MV-4-11 (cell line): ENCODE data around the gene MACROH2A1.

ENCODE experiments used
- DNase-seq: peaks from one replicate; lab custom pipeline; 2025; lab: John Stamatoyannopoulos, UW

The MACROH2A1 gene

DNA sequence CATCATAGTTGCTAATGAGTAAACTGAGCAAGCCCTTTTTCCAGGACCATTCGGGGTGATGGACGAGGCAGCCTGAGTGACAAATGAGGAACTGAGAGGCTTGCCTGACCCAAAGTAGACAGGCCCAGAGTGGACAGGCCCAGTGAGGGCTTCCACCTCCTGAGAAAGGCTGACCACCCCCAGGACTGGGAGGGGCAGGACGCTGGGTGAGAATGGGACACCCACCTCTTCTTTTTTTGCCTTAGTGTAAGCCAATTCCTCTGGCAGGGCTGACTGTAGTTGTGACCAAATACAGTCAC lies 68.3 kb downstream of the MACROH2A1 start:
- DNase-seq, result no peak

DNA sequence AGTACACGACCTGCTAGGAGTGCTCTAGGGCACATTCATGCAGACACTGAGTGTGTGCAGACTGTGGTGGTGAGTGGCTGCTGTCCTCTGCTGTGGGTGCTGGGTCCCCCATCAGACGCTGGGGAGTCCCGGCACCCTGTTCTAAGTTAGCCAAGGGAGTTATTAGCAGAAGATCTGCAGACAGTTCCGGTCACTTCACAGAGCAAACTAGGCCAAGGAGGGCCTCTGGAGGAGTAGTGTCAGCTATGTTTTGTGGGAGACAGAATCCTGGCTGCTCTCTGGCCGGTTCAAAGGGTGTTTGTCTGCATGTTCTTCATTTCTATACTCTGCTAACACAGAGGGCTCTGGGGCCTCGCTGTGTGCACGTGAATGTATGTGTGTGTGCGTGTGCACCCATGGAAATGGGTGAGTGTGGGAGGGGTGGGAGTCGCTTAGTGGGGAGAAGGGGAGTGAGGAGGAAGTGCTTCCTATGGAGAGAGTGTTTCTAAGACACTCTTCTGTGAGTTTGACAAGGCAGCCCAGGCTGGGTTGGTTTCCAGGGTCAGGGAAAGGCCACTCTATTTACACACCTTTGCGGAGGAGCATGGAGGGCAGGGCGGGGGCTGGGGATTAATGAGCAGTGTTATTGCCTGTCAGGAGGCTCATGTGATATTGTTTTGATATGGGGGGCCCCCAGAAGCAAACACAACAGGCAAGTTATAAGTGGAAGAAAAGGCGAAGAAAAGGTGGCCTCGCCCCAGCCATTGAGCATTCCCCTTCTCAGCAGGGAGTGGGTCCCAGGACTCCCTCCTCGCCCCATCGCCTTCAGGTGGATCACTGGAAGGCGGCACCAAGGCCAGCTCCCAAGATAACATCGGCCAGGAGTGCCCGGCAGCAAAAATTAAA lies 68.9 kb downstream of the MACROH2A1 start:
- DNase-seq, result no peak

DNA sequence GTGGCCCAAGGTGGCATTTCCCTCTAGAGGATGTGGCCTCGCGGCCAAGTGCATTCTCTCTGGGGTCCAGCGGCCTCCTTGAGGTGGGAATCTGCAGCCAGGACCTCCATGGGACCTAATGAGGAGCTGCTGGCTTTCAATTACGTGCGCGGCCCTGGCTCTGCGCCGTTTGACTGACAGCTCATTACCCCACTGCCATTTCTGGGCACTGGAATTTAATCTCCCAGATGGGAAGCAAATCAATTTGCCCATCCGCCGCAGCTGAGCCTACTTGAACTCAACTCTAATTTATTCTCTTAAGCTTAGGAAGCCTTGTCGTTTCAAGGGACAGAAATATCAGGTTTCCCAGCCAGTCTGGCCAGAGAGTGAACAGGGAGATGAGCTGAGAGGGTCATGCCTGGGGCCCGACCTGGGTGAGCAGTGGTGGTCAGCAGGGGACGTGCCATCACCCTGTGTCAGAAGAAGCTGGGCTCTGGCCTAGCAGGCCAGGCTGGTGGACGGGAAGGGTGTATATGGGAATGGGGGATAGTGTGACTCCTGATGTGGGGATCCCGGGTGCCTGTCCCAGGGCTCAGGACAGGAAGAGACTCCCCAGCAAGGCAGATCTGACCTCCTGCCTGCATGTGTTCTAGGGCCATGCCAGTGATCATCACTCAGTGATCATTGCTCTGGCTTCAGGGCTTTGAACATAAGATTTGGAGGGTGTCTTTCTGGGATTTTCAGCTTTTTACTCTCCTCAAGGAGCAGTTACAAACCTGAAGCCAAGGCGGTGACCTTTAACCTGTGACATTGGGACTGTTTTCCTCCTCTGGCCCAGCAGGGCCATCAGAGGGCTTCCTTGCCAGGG lies 69.7 kb downstream of the MACROH2A1 start:
- no peak for DNase-seq

DNA sequence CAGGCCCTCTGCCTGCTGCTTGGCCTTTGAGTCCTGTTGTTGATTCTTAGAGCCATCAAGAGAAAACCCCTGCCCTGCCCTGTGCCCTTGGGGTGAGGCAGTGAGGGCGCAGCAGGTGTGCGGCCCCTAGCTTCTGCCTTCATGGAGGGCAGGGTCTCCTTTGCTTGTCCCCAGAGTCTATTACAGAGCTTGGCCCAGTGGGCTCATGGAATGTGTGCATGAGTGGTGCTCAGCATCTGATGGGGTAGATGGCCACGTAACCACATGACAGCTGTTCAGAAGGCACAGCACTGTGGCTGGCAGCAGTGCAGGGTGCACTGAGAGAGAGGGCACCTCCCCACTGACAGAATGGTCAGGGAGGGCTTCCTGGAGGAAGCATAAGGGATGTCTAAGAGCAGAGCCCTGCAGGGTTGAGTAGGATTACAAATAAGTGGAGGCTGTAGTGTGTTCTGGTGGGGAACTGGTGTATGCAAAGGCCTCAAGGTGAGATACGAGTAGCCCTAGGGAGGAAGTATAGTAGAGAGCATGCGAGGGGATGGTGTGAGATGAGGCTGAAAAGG lies 70.8 kb downstream of the MACROH2A1 start:
- no peak for DNase-seq

DNA sequence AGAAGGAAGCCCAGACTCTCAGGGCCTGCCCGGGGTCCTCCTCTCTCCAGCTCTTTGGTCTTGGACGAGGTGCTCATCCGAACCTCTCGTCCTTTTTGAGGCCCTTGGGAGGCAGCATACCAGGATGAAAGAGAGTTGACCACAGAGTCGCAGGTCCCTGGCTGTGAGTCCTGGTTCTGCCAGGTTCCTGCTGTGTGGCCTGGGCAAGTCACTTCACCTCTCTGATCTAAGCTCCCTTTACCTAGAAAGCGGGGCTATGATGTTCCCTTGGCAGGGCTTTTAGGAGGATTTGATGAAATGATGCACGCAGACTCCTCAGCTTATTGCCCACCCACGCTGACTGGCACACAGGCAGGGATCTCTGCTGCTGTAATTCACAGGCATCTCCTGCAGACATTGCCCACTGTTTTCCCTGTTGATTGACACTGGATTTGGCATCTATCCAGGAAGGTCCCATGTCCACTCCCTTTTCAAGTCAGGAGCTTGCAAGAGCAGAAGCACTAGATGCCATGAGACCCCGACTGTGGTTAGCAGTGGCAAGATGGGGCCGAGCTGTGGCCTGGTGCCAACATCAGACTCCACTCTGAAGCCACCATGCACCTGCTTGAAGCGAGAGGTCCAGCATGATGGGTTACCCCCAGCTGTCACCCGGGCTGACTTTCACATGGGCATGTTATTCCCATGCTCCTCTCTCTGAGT lies 71.5 kb downstream of the MACROH2A1 start:
- no peak for DNase-seq

DNA sequence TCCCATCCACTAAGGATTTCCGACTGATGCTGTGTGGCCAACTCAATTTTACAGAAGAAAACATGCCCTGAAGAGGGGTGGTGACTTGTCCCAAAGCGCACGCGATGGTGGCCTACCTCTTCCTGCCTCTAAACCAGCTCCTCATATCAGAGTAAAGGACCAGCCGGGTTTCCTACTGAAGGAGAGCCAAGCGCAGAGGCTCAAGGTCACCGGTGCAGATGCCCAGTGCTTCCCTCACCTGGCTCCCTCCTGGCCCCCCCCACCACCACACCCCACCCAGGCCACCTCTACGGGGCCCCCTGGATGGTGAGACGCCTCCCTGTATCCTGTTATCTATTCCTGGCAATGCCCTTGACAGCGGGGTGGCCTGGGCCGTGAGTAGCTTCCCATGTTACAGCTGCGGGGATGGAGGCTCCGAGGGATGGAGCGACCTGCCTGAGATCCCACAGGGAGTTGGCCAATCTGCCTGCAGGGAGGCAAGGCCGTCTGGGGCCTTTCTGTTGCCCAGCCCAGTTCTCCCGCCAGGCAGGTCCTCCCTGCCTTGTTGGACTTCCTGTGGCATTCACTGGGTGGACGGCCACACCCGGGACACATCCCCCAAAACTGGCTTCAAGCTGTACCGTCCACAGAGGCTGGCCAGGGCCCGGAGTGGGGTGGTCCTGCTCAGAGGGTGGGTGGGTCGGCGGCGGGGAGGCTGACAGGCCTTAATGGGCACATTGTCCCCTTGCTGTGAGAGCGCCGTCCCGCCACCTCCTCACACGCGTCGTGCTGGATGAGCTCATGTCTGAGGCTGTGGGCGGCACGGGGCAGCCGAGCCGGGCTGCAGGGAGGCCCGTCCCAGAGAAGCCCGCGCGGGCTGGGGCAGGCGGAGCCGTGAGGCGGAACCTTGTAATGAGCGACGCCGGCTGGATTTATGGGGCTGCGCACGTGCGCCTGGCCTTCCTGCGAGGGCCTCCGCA lies 72.5 kb downstream of the MACROH2A1 start:
- no peak for DNase-seq

DNA sequence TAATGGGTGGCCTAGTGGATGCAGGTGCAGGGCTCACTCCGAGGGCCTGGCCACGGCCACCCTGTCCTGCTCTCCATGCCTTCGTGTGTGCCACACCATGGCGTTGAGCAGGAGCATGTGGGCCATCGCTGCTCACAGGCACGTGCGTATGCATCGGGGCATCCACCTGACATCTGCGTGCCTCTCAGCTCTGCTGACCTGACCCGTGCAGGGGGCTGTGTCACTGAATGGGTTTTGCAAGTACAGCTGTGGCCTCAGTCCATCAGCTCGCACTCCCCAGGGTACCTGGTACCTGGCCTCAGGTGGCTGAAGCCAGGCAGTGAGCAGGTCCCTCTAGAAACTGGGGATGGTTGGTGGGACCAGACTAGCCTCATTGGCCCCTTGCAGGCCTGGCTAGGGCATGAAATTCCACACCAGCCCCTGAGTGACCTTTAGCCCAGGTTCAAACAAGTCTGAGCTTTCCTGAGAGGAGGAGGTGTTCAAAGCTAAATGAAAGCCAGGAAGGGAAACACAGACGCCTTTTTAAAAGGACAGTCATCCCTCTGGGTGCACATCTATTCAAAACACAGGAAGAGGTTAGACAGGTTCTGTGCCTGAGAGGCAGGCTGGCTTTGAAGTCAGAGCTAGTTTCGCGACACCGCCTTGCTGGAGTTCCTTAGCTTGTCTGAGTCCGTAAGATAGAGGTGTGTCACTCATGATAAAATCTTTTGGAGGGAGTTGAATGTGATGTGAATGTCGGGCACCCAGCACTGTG lies 74.0 kb downstream of the MACROH2A1 start:
- DNase-seq, result no peak

DNA sequence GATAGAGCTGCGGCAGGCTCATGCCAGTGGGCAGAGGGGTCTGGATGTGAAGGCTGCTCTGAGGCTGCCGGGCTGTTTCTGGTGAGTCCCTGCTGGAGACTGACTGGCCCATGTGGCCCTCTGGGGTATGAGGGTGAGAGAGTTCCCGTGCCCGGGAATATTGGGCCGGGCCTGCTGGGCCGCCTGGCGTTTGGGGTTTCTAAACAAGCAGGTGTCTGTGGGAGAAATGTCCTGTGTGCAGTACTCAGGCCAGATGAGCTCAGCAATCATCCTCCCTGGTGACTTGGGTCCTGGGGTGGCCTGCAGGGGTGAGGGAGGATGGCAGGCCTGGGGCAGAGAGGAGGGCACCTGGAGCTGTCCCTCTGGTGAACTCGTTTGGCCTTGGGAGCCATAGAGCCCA lies 74.9 kb downstream of the MACROH2A1 start:
- no peak for DNase-seq

DNA sequence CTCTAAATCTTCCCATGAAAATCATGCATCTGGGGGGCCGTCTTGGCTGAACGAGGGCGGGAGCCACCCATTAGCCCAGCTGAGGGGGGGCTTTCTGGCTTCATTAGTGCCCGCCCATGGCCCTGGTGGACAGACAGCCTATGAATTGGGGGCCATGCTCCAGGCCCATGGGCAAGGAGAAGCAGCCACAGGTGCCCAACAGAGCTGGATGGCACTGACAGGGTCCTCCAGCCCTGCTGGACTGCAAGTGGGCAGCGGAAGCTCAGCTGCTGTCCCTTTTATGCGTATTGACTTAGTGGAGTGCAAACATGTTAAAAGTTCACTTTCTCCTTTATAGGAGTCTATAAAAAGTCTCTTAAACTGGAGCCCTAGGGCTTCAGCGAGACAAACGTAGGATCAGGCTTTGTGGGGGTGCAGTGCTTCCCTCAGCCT lies 75.3 kb downstream of the MACROH2A1 start:
- DNase-seq, result no peak

DNA sequence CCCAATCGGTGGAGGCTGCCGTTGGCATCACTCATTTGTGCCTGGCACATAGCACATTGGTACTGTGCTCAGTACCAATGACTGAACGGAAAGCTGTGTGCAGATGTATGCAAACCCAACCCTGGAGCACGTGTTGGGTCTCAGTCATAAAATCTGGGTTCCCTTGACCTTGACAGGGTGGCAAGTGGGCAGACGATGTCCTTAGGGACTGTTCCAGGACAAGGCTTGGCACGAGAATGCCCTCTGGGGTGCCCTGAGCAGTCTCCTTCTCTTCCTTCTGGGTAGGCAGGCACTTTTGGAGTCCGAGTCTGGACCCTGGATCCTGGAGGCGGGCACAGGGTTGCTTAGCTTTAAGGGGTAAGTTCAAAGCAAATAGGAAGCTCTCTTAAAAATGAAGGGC lies 75.8 kb downstream of the MACROH2A1 start:
- DNase-seq, result no peak

DNA sequence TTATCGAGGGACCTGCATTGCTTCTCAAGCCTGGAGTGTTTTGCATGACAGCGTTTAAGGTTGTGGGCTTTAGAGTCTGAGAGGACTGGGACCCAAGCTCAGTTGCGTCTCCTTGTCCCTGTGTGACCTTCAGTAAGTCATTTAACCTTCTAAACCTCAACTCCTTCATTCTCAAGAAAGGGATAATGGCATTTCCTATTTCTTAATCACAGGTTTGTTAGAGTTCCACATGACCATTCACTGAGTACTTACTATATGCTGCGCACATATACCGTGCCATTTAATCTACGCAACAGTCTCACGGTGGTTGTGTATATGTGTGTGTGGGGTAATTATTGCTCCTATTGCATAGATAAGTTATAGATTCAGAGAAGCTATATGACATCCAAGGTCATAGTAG lies 76.3 kb downstream of the MACROH2A1 start:
- DNase-seq, result no peak

DNA sequence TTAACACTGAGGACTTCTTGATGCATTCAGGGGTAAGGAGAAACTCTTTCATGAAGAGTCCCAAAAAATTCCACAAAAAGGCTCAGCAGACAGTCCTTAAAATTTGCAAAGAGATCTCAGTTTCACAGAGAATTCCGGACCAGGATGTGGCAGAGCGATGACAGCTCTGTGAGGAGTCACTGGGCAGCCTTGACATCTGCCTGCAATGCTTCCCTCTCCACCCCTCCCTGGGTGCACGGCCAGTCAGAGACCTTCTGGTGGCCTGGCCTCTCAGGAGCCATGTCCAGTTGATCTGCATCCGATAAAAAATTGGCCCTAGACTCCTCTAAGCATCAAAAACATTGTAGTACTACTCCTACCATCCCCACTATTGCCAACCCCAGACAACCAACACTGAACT lies 76.8 kb downstream of the MACROH2A1 start:
- DNase-seq, result no peak

DNA sequence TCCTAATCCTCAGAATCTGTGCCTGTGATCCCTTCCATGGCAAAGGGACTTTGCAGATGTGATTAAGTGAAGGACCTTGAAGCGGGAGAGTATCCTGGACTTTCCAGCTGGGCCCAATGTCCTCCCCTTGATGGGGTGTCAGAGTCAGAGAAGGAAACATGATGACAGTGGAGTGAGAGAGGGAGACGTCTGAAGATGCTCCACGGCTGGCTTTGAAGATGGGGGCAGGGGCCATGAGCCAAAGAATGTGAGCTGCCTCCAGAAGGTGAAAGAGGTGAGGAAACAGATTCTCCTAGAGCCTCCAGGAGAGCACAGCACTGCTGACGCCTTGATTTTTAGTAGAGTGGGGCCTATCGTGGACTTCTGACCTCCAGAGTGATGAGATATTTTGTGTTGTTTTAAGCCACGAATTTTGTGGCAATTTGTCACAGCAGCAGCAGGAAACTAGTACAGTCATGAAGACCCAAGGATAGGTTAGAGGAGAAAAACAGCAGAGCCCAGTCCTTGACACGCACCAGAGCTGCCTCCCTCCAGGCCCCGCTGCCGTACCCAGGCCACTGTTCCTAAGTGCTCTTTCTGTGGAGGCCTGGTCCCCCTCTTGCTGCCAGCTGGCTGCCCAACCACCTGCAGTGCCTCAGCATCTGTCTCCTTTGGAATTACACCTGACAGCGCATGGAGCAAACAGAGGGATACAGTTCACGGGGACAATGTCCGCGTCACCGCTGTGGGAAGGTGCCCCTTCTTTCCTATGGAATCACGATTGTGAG lies 78.1 kb downstream of the MACROH2A1 start:
- no peak for DNase-seq

DNA sequence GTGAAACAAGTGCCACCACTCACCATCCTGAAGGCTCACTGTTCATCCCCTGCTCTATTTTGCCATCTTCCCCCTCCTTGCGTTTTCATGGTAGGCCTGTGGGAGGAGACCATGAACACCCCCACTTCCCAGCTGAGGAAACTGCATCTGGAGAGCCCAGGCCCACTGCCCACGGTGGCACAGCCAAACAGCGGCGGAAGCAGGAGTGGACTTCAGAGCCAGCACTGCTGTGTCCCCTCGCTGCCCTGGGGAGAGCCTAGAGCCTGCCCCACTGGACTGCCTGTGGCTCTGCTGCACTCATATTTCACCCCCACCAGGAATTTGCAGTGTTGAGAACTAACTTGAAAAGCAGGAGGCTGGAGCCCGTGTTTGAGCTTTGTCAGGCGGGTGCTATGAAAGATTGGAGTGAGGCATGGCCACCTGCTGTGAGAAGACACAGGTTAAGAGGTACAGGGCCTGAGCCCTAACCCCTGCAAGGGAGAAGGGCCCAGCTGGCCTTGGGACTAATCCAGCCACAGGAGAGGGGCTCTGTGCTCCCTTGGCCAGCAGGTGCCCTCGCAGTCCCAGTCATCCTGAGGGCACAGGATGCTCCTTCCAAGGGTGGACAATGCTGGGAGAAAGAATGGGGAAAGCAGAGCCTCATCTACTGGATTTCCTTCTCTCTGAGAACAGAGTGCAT lies 79.0 kb downstream of the MACROH2A1 start:
- no peak for DNase-seq

DNA sequence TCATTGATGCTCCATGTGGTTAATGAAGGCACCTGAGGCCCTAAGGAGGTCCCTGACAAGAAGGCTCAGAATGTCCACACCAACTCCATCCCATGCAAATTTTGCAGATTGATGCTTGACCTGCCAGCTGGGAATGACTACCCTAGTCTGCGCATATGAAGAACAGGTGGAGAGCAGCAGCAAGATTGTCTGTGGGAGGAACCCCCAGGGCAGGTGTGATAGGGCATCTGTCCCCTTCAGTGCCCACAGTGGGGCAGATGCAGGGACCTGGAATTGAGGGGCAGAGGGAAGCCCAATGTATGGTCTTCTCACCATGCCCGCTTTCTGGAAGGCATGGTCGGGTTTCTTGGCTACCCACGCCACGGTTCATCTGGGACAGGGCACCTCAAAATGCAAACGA lies 79.6 kb downstream of the MACROH2A1 start:
- no peak for DNase-seq

DNA sequence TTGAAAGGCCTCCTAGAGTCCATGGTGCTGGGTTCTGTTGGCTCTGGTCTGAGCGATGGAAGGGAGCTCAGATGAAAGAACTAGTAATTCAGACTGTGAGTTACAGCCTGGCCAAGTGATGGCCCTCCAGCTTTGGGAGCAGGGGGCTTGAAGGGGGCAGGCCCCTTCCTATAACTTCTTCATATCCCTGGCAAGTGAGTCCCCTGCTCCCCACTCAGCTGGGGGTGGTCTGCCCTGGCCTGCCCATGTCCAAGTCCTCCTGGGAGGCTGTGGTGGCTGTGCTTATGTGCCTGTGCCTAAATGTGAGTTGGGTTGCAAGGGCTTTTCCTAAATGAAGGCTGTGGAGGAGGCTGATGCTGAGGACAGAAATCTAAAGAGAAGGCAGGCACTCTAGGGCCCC lies 80.1 kb downstream of the MACROH2A1 start:
- no peak for DNase-seq

DNA sequence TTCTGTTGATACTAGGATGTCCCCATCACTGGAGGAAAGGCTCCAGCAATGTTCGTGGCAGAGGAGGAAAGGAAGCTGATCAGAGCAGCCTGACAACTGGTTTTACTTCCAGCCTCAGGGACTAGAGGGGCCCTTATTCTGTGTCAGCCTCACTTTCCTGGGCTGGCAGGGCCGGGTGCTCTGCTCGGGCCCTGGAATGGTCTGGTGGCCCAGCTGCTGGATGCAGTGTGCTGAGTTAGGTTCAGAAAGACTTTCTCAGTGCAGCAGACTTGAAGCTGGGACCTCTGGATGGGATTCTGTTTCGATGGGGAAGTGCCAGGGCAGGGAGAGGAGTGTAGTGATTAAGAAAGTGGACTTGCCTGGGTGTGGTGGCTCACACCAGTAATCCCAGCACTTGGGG lies 81.0 kb downstream of the MACROH2A1 start:
- DNase-seq, result peak; percentile 15

DNA sequence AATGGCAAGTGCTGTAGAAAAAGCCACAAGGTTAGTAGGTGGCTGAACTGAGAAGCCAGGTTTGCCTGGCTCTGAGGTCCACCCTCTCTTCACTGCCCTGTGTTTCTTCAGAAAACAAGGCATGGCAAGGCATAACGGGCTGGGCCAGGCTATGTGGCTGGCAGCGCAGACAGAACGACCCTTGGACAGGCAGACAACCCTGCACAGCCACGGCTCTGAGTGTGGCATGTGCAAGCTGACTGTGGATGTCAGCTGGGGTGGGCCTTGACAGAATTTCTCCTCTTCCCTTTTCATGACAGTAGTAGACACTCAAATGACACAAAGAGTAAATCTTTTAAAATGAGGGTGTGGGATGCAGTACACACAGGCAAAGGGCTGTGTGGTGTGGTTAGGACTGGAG lies 81.7 kb downstream of the MACROH2A1 start:
- no peak for DNase-seq

DNA sequence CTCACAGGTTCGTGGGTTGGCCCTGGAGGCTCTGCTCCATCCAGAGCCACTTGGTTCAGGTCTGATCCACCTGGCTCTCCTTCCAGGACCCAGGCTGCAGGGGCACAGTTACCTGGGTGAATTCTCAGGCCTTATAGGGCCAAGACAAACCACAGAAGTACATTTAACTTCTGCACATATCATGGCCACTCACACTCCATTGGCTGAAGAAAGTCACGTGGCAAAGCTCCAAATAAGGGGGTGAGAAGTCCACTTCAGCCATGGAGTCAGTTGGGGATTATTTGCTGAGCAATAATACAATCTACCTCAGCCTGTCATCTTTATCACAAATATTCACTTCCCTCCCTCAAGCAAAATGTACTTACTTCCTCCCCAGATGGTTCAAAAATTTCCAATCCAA lies 83.6 kb downstream of the MACROH2A1 start:
- DNase-seq, result no peak
